Islet of Langerhans (tissue), 1 donor: Measurements from ENCODE around the gene TNRC18.

Experiments used
- FAIRE-seq: peaks from one replicate; lab custom pipeline; 2011; peaks lifted over from hg19 to GRCh38; lab: Jason Lieb, UNC

The TNRC18 gene

GRCh38 chr7:5403442-5403841 lies 20.2 kb downstream of the TNRC18 start:
- no peak for FAIRE-seq

GRCh38 chr7:5397736-5398135 lies 25.9 kb downstream of the TNRC18 start:
- no peak for FAIRE-seq

- FAIRE-seq: no peak
These were observed 26.5 kb downstream of the TNRC18 start for GRCh38 chr7:5396999-5397663.

- FAIRE-seq: no peak
These were observed 27.1 kb downstream of the TNRC18 start for GRCh38 chr7:5396542-5396941.

- FAIRE-seq: no peak
These were observed 28.4 kb downstream of the TNRC18 start for GRCh38 chr7:5395246-5395645.

- no peak for FAIRE-seq
These were observed 29.1 kb downstream of the TNRC18 start for GRCh38 chr7:5394264-5395105.

GRCh38 chr7:5393748-5394147 lies 29.9 kb downstream of the TNRC18 start:
- no peak for FAIRE-seq

GRCh38 chr7:5393328-5393727 lies 30.3 kb downstream of the TNRC18 start:
- FAIRE-seq: no peak

GRCh38 chr7:5390918-5391317 lies 32.7 kb downstream of the TNRC18 start:
- no peak for FAIRE-seq

GRCh38 chr7:5388905-5389433 lies 34.7 kb downstream of the TNRC18 start:
- no peak for FAIRE-seq

GRCh38 chr7:5388273-5388901 lies 35.2 kb downstream of the TNRC18 start:
- FAIRE-seq: no peak

- no peak for FAIRE-seq
These were observed 35.9 kb downstream of the TNRC18 start for GRCh38 chr7:5387711-5388245.

- no peak for FAIRE-seq
These were observed 39.0 kb downstream of the TNRC18 start for GRCh38 chr7:5384618-5385017.

GRCh38 chr7:5383314-5384098 lies 40.1 kb downstream of the TNRC18 start:
- FAIRE-seq: no peak

- no peak for FAIRE-seq
These were observed 41.2 kb downstream of the TNRC18 start for GRCh38 chr7:5382281-5382892.

- no peak for FAIRE-seq
These were observed 42.4 kb downstream of the TNRC18 start for GRCh38 chr7:5381071-5381772.

- FAIRE-seq: no peak
These were observed 43.1 kb downstream of the TNRC18 start for GRCh38 chr7:5380350-5381070.

GRCh38 chr7:5379546-5379945 lies 44.1 kb downstream of the TNRC18 start:
- FAIRE-seq: no peak

GRCh38 chr7:5377816-5378215 lies 45.8 kb downstream of the TNRC18 start:
- no peak for FAIRE-seq

- FAIRE-seq: no peak
These were observed 46.4 kb downstream of the TNRC18 start for GRCh38 chr7:5377279-5377678.
